Smooth muscle cell (in vitro differentiated cells): ENCODE data around the gene MDM4. TPM values are rescaled to one million over a fixed set of nuclear protein-coding genes. Genes with fewer than 3 reads are reported as not detected.

Experiments
- DNase-seq: peaks from one replicate; lab custom pipeline; 2025; ENCODE audit not compliant: unreplicated experiment; lab: John Stamatoyannopoulos, UW
- H2AFZ ChIP-seq: fragments of 200-600 bp; sonication (generic); 2 replicates; pipeline ENCODE4 v1.6.0; 2016; ENCODE audit warnings: antibody characterized with exemption, low read depth, mild to moderate bottlenecking
- H3F3A ChIP-seq: fragments of 200-600 bp; sonication (generic); 2 replicates; pipeline ENCODE4 v1.6.0; 2017; ENCODE audit warnings: antibody characterized with exemption, low read depth
- H3K27ac ChIP-seq: fragments of 200-600 bp; sonication (generic); 2 replicates; pipeline ENCODE4 v1.5.1; 2016; ENCODE audit warnings: low read depth, mild to moderate bottlenecking
- H3K27me3 ChIP-seq: fragments of 200-600 bp; sonication (generic); 2 replicates; pipeline ENCODE4 v1.6.1; 2016; ENCODE audit warnings: low read depth, mild to moderate bottlenecking
- H3K36me3 ChIP-seq: fragments of 200-600 bp; sonication (generic); 2 replicates; pipeline ENCODE4 v1.5.1; 2016; ENCODE audit warnings: low read depth
- H3K4me1 ChIP-seq: fragments of 200-600 bp; sonication (generic); 2 replicates; pipeline ENCODE4 v1.5.1; 2016; ENCODE audit warnings: low read depth
- H3K4me2 ChIP-seq: fragments of 200-600 bp; sonication (generic); 2 replicates; pipeline ENCODE4 v1.6.0; 2016; ENCODE audit warnings: mild to moderate bottlenecking
- H3K4me3 ChIP-seq: fragments of 200-600 bp; sonication (generic); 2 replicates; pipeline ENCODE4 v1.5.1; 2016; ENCODE audit warnings: mild to moderate bottlenecking
- H3K79me2 ChIP-seq: fragments of 200-600 bp; sonication (generic); 2 replicates; pipeline ENCODE4 v1.6.0; 2016; ENCODE audit warnings: low read depth, mild to moderate bottlenecking
- H3K9ac ChIP-seq: fragments of 200-600 bp; sonication (generic); 2 replicates; pipeline ENCODE4 v1.6.0; 2016; ENCODE audit warnings: low read depth
- H3K9me3 ChIP-seq: fragments of 200-600 bp; sonication (generic); replicated peaks from 2 replicates; pipeline ENCODE4 v1.5.1; 2016; ENCODE audit warnings: low read depth
- H4K20me1 ChIP-seq: fragments of 200-600 bp; sonication (generic); 2 replicates; pipeline ENCODE4 v1.6.0; 2016; ENCODE audit warnings: low read depth
- CTCF ChIP-seq: fragments of 200-600 bp; sonication (generic); IDR thresholded peaks from 2 replicates; pipeline ENCODE4 v1.5.1; 2017; ENCODE audit warnings: borderline replicate concordance, mild to moderate bottlenecking, antibody characterized with exemption; ENCODE audit not compliant: insufficient read depth, poor library complexity, severe bottlenecking
- WGBS: methylation state at CpG from one replicate; pipeline ENCODE4 v1.1.7; 2016; ENCODE audit warnings: low lambda C conversion rate; 5-methylcytosine and 5-hydroxymethylcytosine counted together
- polyA plus RNA-seq: library from polyadenylated mRNA; unstranded; fragments of >200 nt; fragmentation: Nextera tagmentation; extraction: Ambion mirVana; gene quantifications from 2 replicates; pipeline ENCODE4 v1.2.1, GENCODE V29; 2016
- total RNA-seq: library from RNA; depleted of rRNA; stranded (reverse); fragments of >200 nt; gene quantifications from 2 replicates; pipeline ENCODE4 v1.2.3, GENCODE V29; 2014

Gene MDM4
- total and polyA plus RNA-seq, 2 experiments from 2014 or later = 10.8 to 31.7 TPM

- Histone ChIP-seq H3K9ac (no peak overlapping the region), H4K20me1 (no peaks in the 10 kb centered on the region), H3K4me1 (peaks cover 8% of the 10 kb centered on the region), H3K27me3 (peaks cover 7% of the 10 kb centered on the region), H3K36me3 (no peaks in the 10 kb centered on the region), H3K27ac (no peak overlapping the region), H3K79me2 (no peaks in the 10 kb centered on the region), H3K4me3 (no peak overlapping the region), H3K9me3 (no peaks in the 10 kb centered on the region), H2AFZ (no peak overlapping the region), H3F3A (no peaks in the 10 kb centered on the region), H3K4me2 (no peak overlapping the region)
- TF ChIP-seq CTCF = no peak
- DNase-seq = no peak
- WGBS = 73% methylated on average over 3 of the region's 3 CpGs
These were observed 58.6 kb downstream of the MDM4 start for GRCh38 chr1:204574865-204575163.

GRCh38 chr1:204575221-204576190 lies 59.3 kb downstream of the MDM4 start:
- H3K4me1 ChIP-seq = peaks cover 8% of the 10 kb centered on the region
- H3K79me2 ChIP-seq = no peaks in the 10 kb centered on the region
- H2AFZ ChIP-seq = no peak overlapping the region
- H3K9me3 ChIP-seq = no peaks in the 10 kb centered on the region
- H3K27ac ChIP-seq = no peak overlapping the region
- H3K36me3 ChIP-seq = no peaks in the 10 kb centered on the region
- no peak overlapping the region for H3K4me3 ChIP-seq
- no peak overlapping the region for H3K4me2 ChIP-seq
- H4K20me1 ChIP-seq = no peaks in the 10 kb centered on the region
- H3K27me3 ChIP-seq = peaks cover 7% of the 10 kb centered on the region
- DNase-seq = no peak
- TF ChIP-seq CTCF = no peak
- no peaks in the 10 kb centered on the region for H3F3A ChIP-seq
- no peak overlapping the region for H3K9ac ChIP-seq
- WGBS = 84% methylated on average over 13 of the region's 13 CpGs

GRCh38 chr1:204576422-204576821 lies 60.2 kb downstream of the MDM4 start:
- Histone ChIP-seq H3K79me2 (no peaks in the 10 kb centered on the region), H3K9ac (no peak overlapping the region), H3K4me3 (no peak overlapping the region), H3K27ac (no peak overlapping the region), H3F3A (no peaks in the 10 kb centered on the region), H3K36me3 (no peaks in the 10 kb centered on the region), H2AFZ (no peak overlapping the region), H3K27me3 (peaks cover 7% of the 10 kb centered on the region), H4K20me1 (no peaks in the 10 kb centered on the region), H3K4me1 (peaks cover 8% of the 10 kb centered on the region), H3K4me2 (no peak overlapping the region), H3K9me3 (no peaks in the 10 kb centered on the region)
- WGBS = 50% methylated on average over 8 of the region's 8 CpGs
- TF ChIP-seq CTCF = no peak
- no peak for DNase-seq
